CD14-positive monocyte (primary cell): Measurements from ENCODE around the gene TLNRD1. TPM values are rescaled to one million over a fixed set of nuclear protein-coding genes. Genes with fewer than 3 reads are reported as not detected.

Experiments used
- DNase-seq, 3 donors: peaks; one replicate each; pipeline ENCODE4 v3.0.0-alpha.2; 2011 to 2022
- H2AFZ ChIP-seq: 2 replicates; pipeline ENCODE4 v1.6.0; 2012; ENCODE audit warnings: mild to moderate bottlenecking, low read depth, low read length, inconsistent platforms; ENCODE audit not compliant: insufficient read depth, poor library complexity, severe bottlenecking
- H3K27ac ChIP-seq, 2 donors: 1 replicate in 1 of 2; 2 replicates in 1 of 2; pipeline ENCODE4 v1.5.1; 2012 to 2013; ENCODE audit warnings: low read length in 2 of 2, control low read depth in 1 of 2, inconsistent platforms in 1 of 2, low read depth in 1 of 2, mild to moderate bottlenecking in 1 of 2
- H3K27me3 ChIP-seq, 2 donors: one replicate each; pipeline versions ENCODE4 v1.6.0 to v1.6.1; 2011 to 2013; ENCODE audit warnings: low read length in 2 of 2; ENCODE audit not compliant: control insufficient read depth in 2 of 2, insufficient read depth in 2 of 2
- H3K36me3 ChIP-seq, 2 donors: replicated peaks in 1 of 2; 1 replicate in 1 of 2; 2 replicates in 1 of 2; pipeline versions ENCODE4 v1.5.1 to v1.6.1; 2012 to 2013; ENCODE audit warnings: low read length in 2 of 2, control low read depth in 1 of 2, inconsistent platforms in 1 of 2, mild to moderate bottlenecking in 1 of 2; ENCODE audit not compliant: insufficient read depth in 2 of 2, control insufficient read depth in 1 of 2
- H3K4me1 ChIP-seq, 2 donors: 1 replicate in 1 of 2; 2 replicates in 1 of 2; pipeline versions ENCODE4 v1.5.1 to v1.6.1; 2012 to 2013; ENCODE audit warnings: low read length in 2 of 2, control low read depth in 1 of 2, inconsistent platforms in 1 of 2, mild to moderate bottlenecking in 1 of 2, moderate library complexity in 1 of 2; ENCODE audit not compliant: insufficient read depth in 2 of 2, control insufficient read depth in 1 of 2
- H3K4me2 ChIP-seq: replicated peaks from 2 replicates; pipeline ENCODE3; 2012; ENCODE audit warnings: low read length, moderate library complexity, mild to moderate bottlenecking; ENCODE audit not compliant: poor library complexity, severe bottlenecking; ENCODE audit errors: extremely low read depth
- H3K4me3 ChIP-seq, 3 experiments: fragments of 200-600 bp in 1 of 3; sonication (generic) in 1 of 3; replicated peaks in 1 of 3; 1 replicate in 2 of 3; 2 replicates in 1 of 3; pipeline ENCODE4 v1.5.1; 2011 to 2013; ENCODE audit warnings: low read length in 3 of 3, mild to moderate bottlenecking in 3 of 3, control low read depth in 2 of 3, low read depth in 2 of 3, inconsistent platforms in 1 of 3, moderate library complexity in 1 of 3
- H3K79me2 ChIP-seq: 2 replicates; pipeline ENCODE4 v1.6.0; 2012; ENCODE audit warnings: mild to moderate bottlenecking, control low read depth, inconsistent platforms, low read length, moderate library complexity; ENCODE audit not compliant: insufficient read depth
- H3K9ac ChIP-seq: 2 replicates; pipeline ENCODE4 v1.6.0; 2017; ENCODE audit warnings: low read length, mild to moderate bottlenecking; ENCODE audit not compliant: insufficient read depth, poor library complexity, severe bottlenecking
- H3K9me3 ChIP-seq, 2 donors: replicated peaks in 1 of 2; 1 replicate in 1 of 2; 2 replicates in 1 of 2; pipeline versions ENCODE4 v1.5.1 to v1.6.1; 2012 to 2013; ENCODE audit warnings: low read length in 2 of 2, control low read depth in 1 of 2; ENCODE audit not compliant: control insufficient read depth in 1 of 2, insufficient read depth in 1 of 2
- H4K20me1 ChIP-seq: 2 replicates; pipeline ENCODE4 v1.6.0; 2012; ENCODE audit warnings: mild to moderate bottlenecking, low read length, control low read depth, moderate library complexity; ENCODE audit not compliant: insufficient read depth
- H3K27ac Mint-ChIP-seq, 7 donors: one replicate each; pipeline ENCODE4 v1.8.0; 2020; ENCODE audit warnings: mild to moderate bottlenecking in 7 of 7, mixed read lengths in 7 of 7, moderate library complexity in 6 of 7, inconsistent platforms in 2 of 7
- H3K27me3 Mint-ChIP-seq, 3 donors: one replicate each; pipeline ENCODE4 v1.8.0; 2021 to 2022; ENCODE audit warnings: low read depth in 3 of 3, mild to moderate bottlenecking in 3 of 3, mixed read lengths in 3 of 3, moderate library complexity in 3 of 3, inconsistent platforms in 1 of 3
- H3K36me3 Mint-ChIP-seq, 2 donors: one replicate each; pipeline ENCODE4 v1.8.0; 2020; ENCODE audit warnings: mixed read lengths in 2 of 2, inconsistent platforms in 1 of 2, mild to moderate bottlenecking in 1 of 2
- H3K4me1 Mint-ChIP-seq: one replicate; pipeline ENCODE4 v1.8.0; 2020; ENCODE audit warnings: mild to moderate bottlenecking, mixed read lengths
- H3K4me3 Mint-ChIP-seq, 2 donors: one replicate each; pipeline ENCODE4 v1.8.0; 2020; ENCODE audit warnings: mild to moderate bottlenecking in 2 of 2, mixed read lengths in 2 of 2, moderate library complexity in 1 of 2
- H3K9me3 Mint-ChIP-seq, 7 donors: one replicate each; pipeline ENCODE4 v1.8.0; 2020 to 2022; ENCODE audit warnings: mixed read lengths in 7 of 7, mild to moderate bottlenecking in 6 of 7, moderate library complexity in 6 of 7, inconsistent platforms in 2 of 7
- CTCF ChIP-seq: fragments of 200-600 bp; IDR thresholded peaks from one replicate; pipeline ENCODE4 v1.8.0; 2022; ENCODE audit warnings: antibody characterized with exemption, mild to moderate bottlenecking
- WGBS: methylation state at CpG from one replicate; pipeline ENCODE4 v1.1.5; 2013; ENCODE audit warnings: missing lambda C conversion rate; ENCODE audit not compliant: insufficient coverage; 5-methylcytosine and 5-hydroxymethylcytosine counted together
- intact Hi-C, 2 donors: fragments of 100-400 bp; cut with micrococcal nuclease; formaldehyde crosslinking; loops; one replicate each; pipeline versions ENCODE4 v1.15.0 to v1.15.1; 2023
- polyA minus RNA-seq: library from RNA; depleted of rRNA, polyadenylated mRNA; stranded (reverse); fragments of >200 nt; gene quantifications from 2 replicates; pipeline ENCODE4 v1.2.3, GENCODE V29; 2012
- polyA plus RNA-seq, 3 donors: library from polyadenylated mRNA; depleted of rRNA in 1 of 3; unstranded in 2 of 3; stranded (reverse) in 1 of 3; fragments of 300-500 nt in 2 of 3; fragments of >200 nt in 1 of 3; fragmentation: Illumina TruSeq in 2 of 3; gene quantifications; 1 replicate in 2 of 3; 2 replicates in 1 of 3; pipeline ENCODE4 v1.2.3, GENCODE V29; 2012 to 2021
- total RNA-seq, 12 experiments: library from RNA in 1 of 12; stranded (reverse) in 1 of 12; fragments of 120-200 nt in 1 of 12; gene quantifications; one replicate each; pipeline ENCODE4 v1.2.4 and lab custom pipeline; 2013 to 2026; ENCODE audit warnings: mixed read lengths in 6 of 12, inconsistent platforms in 1 of 12

Gene TLNRD1
- 11.8 TPM for total RNA-seq (2013)
- polyA plus RNA-seq (10 to 100 TPM in 1 of 3 donors, 1 to 10 TPM in 2; 2.6 to 12.6 (median 3.4) TPM), polyA minus RNA-seq (16.1 and 27.1 TPM in 2 replicates), total RNA-seq (lab: John Stamatoyannopoulos, UW) (29.5 to 93.6 (median 42.7) reads per million in 11 experiments)

- peak within 1 kb of the TSS; percentile 70 to 93 (median 92) for H3K4me3 ChIP-seq
- Mint-ChIP-seq H3K36me3 (peaks cover 17 to 19% of the 10 kb centered on the region in 2 donors), H3K4me1 (peaks cover 36% of the 10 kb centered on the region), H3K27me3 (peaks cover 0 to 6% (median 0%) of the 10 kb centered on the region in 3 donors), H3K4me3 (peak within 1 kb of the TSS; percentile 94 to 96), H3K27ac (peak within 1 kb of the TSS; percentile 90 to 97 (median 94)), H3K9me3 (peaks cover 0 to 12% (median 3%) of the 10 kb centered on the region in 7 donors)
- peak within 1 kb of the TSS; percentile 91 to 93 for H3K27ac ChIP-seq
- peaks cover 39% of the 10 kb centered on the region for H3K79me2 ChIP-seq
- H4K20me1 ChIP-seq: peaks cover 37% of the 10 kb centered on the region
- H3K9me3 ChIP-seq: peaks cover 0 to 3% of the 10 kb centered on the region in 2 donors
- peak within 1 kb of the TSS; percentile 91 for H3K4me2 ChIP-seq
- no peak for TF ChIP-seq CTCF
- peak within 1 kb of the TSS; percentile 90 for H3K9ac ChIP-seq
- H3K4me1 ChIP-seq: peaks cover 17 to 33% of the 10 kb centered on the region in 2 donors
- peaks cover 7 to 18% of the 10 kb centered on the region in 2 donors for H3K36me3 ChIP-seq
- H3K27me3 ChIP-seq: no peaks in the 10 kb centered on the region
- DNase-seq: peak; percentile 80 to 87 (median 83)
- intact Hi-C loops: loop anchor here (5.0 to 10.0 kb wide), 3 partner anchors 54 to 294 kb away; no protein-coding TSS in a partner anchor
- WGBS: under 1% methylated on average over 65 of the region's 66 CpGs
- peak within 1 kb of the TSS; percentile 91 for H2AFZ ChIP-seq
Observed at GRCh38 chr15:81000624-81001151, at the start of gene TLNRD1. TSS of gene TLNRD1 (plus strand) at chr15:81000923. CDS start at chr15:81002272, 1,349 bp downstream.

DNA sequence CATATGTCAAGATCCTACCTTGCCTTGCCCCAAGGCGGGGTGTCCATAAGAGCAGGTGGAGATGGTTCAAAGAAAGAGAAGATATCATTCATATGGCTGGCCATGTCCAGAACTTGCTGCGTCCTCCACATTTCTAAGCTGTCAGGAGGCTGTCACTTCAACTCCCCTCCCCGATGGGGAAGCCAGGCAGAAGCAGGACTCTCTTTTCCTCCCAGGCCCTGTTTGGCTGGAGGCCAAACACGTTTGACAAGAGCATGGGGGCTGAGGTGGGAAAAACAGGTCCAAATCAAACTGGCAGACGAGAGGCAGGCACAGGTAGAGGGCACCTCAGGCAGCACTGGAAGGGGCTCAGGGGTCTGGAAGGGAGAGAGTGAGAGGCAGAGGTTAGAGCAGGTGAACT is 48.8 kb upstream of the TLNRD1 start:
- Mint-ChIP-seq H3K9me3 (peaks cover 0 to 1% (median 0%) of the 10 kb centered on the region in 7 donors), H3K36me3 (peaks cover 54% of the 10 kb centered on the region in 2 donors), H3K4me1 (peaks cover 17% of the 10 kb centered on the region), H3K27me3 (peaks cover 0 to 5% (median 2%) of the 10 kb centered on the region in 3 donors), H3K4me3 (no peak overlapping the region), H3K27ac (peak overlapping the region in 2 of 7 donors; percentile 18 to 25)
- H3K9me3 ChIP-seq: no peaks in the 10 kb centered on the region
- H3K27me3 ChIP-seq: no peaks in the 10 kb centered on the region
- no peak overlapping the region for H2AFZ ChIP-seq
- H4K20me1 ChIP-seq: no peaks in the 10 kb centered on the region
- peaks cover 33 to 58% of the 10 kb centered on the region in 2 donors for H3K36me3 ChIP-seq
- H3K4me3 ChIP-seq: no peak overlapping the region
- intact Hi-C loops: no loop called here
- H3K4me2 ChIP-seq: no peak overlapping the region
- no peak for DNase-seq
- WGBS: 100% methylated on average over 2 of the region's 5 CpGs
- TF ChIP-seq CTCF: no peak
- no peaks in the 10 kb centered on the region for H3K79me2 ChIP-seq
- H3K27ac ChIP-seq: no peak overlapping the region
- H3K4me1 ChIP-seq: peaks cover 16 to 17% of the 10 kb centered on the region in 2 donors
- H3K9ac ChIP-seq: no peak overlapping the region
